DND-41 (cell line): ENCODE data around the gene TP53RK.

Source experiments
- ATAC-seq: fragments of 200-7000 bp; cut with Tn5 transposase; 3 replicates; pipeline ENCODE4 v1.9.1; 2021; ENCODE audit warnings: low read depth; ENCODE audit not compliant: insufficient read depth
- DNase-seq: peaks from one replicate; pipeline ENCODE4 v3.0.0-alpha.2; 2020
- H2AFZ ChIP-seq: 2 replicates; pipeline ENCODE4 v1.6.0; 2012; ENCODE audit warnings: low read depth, low read length
- H3K27ac ChIP-seq: 2 replicates; pipeline ENCODE4 v1.5.1; 2012; ENCODE audit warnings: low read length, inconsistent platforms
- H3K27me3 ChIP-seq: fragments of 200-600 bp; sonication (generic); 2 replicates; pipeline ENCODE4 v1.6.0; 2012; ENCODE audit warnings: low read length, mild to moderate bottlenecking, inconsistent platforms; ENCODE audit not compliant: insufficient read depth, poor library complexity
- H3K36me3 ChIP-seq: 2 replicates; pipeline ENCODE4 v1.5.1; 2012; ENCODE audit warnings: low read length, inconsistent platforms; ENCODE audit not compliant: insufficient read depth
- H3K4me1 ChIP-seq: 2 replicates; pipeline ENCODE4 v1.5.1; 2012; ENCODE audit warnings: mild to moderate bottlenecking, low read length; ENCODE audit not compliant: insufficient read depth
- H3K4me2 ChIP-seq: 2 replicates; pipeline ENCODE4 v1.6.0; 2012; ENCODE audit warnings: mild to moderate bottlenecking, moderate library complexity, low read length, inconsistent platforms; ENCODE audit not compliant: insufficient read depth
- H3K4me3 ChIP-seq, 2 experiments: fragments of 200-600 bp in 1 of 2; shearing (Covaris generic) in 1 of 2; 2 replicates each; pipeline ENCODE4 v1.5.1; 2012 to 2016; ENCODE audit warnings: inconsistent platforms in 2 of 2, low read length in 2 of 2, mild to moderate bottlenecking in 2 of 2, low read depth in 1 of 2, moderate library complexity in 1 of 2
- H3K79me2 ChIP-seq: 2 replicates; pipeline ENCODE4 v1.6.0; 2012; ENCODE audit warnings: low read length, inconsistent platforms; ENCODE audit not compliant: insufficient read depth
- H3K9ac ChIP-seq: 2 replicates; pipeline ENCODE4 v1.6.0; 2012; ENCODE audit warnings: low read depth, mild to moderate bottlenecking, inconsistent platforms, low read length, moderate library complexity
- H3K9me3 ChIP-seq: 2 replicates; pipeline ENCODE4 v1.5.1; 2012; ENCODE audit warnings: low read length, moderate library complexity, mild to moderate bottlenecking, inconsistent platforms; ENCODE audit not compliant: insufficient read depth, severe bottlenecking
- H4K20me1 ChIP-seq: 2 replicates; pipeline ENCODE4 v1.6.0; 2012; ENCODE audit warnings: low read length; ENCODE audit not compliant: insufficient read depth
- CTCF ChIP-seq: IDR thresholded peaks from 2 replicates; pipeline ENCODE4 v1.5.1; 2012; ENCODE audit warnings: borderline replicate concordance, low read length, moderate library complexity, mild to moderate bottlenecking; ENCODE audit not compliant: poor library complexity, severe bottlenecking; ENCODE audit errors: extremely low read depth
- EZH2 ChIP-seq: IDR thresholded peaks from 3 replicates; pipeline ENCODE4 v1.6.1; 2012; ENCODE audit warnings: borderline replicate concordance, low read depth, mild to moderate bottlenecking, moderate library complexity, low read length, inconsistent platforms; ENCODE audit not compliant: severe bottlenecking

The TP53RK gene

GRCh38 chr20:46712056-46712636 lies 22.9 kb upstream of the TP53RK start:
- no peaks in the 10 kb centered on the region for H3K27me3 ChIP-seq
- H3K27ac ChIP-seq, result no peak overlapping the region
- no peaks in the 10 kb centered on the region for H3K79me2 ChIP-seq
- no peaks in the 10 kb centered on the region for H3K9me3 ChIP-seq
- ATAC-seq, result no peak
- H3K36me3 ChIP-seq, result no peaks in the 10 kb centered on the region
- no peaks in the 10 kb centered on the region for H3K4me1 ChIP-seq
- no peak for TF ChIP-seq EZH2
- TF ChIP-seq CTCF, result no peak
- no peak overlapping the region for H3K4me2 ChIP-seq
- no peak overlapping the region for H3K9ac ChIP-seq
- DNase-seq, result no peak
- H3K4me3 ChIP-seq, result no peak overlapping the region
- H4K20me1 ChIP-seq, result no peaks in the 10 kb centered on the region
- H2AFZ ChIP-seq, result no peak overlapping the region

- Histone ChIP-seq H4K20me1 (no peaks in the 10 kb centered on the region), H3K4me1 (no peaks in the 10 kb centered on the region), H2AFZ (no peak overlapping the region), H3K9ac (no peak overlapping the region), H3K4me2 (no peak overlapping the region), H3K4me3 (no peak overlapping the region), H3K27ac (no peak overlapping the region), H3K9me3 (peaks cover 5% of the 10 kb centered on the region), H3K36me3 (no peaks in the 10 kb centered on the region), H3K27me3 (peaks cover under 1% of the 10 kb centered on the region), H3K79me2 (no peaks in the 10 kb centered on the region)
- TF ChIP-seq CTCF (no peak), EZH2 (no peak)
- DNase-seq, result no peak
- no peak for ATAC-seq
Observed at GRCh38 chr20:46710153-46710913, 21.1 kb upstream of the TP53RK start.

- Histone ChIP-seq H3K79me2 (no peaks in the 10 kb centered on the region), H3K9ac (no peak within 1 kb of the TSS), H3K27ac (no peak within 1 kb of the TSS), H4K20me1 (no peaks in the 10 kb centered on the region), H3K9me3 (peaks cover 7% of the 10 kb centered on the region), H3K4me3 (no peak within 1 kb of the TSS), H3K27me3 (peaks cover 3% of the 10 kb centered on the region), H3K36me3 (no peaks in the 10 kb centered on the region), H3K4me1 (no peaks in the 10 kb centered on the region), H3K4me2 (no peak within 1 kb of the TSS), H2AFZ (no peak within 1 kb of the TSS)
- ATAC-seq (no peak), DNase-seq (no peak)
- no peak for TF ChIP-seq CTCF
- no peak for TF ChIP-seq EZH2
Observed at GRCh38 chr20:46709459-46710152, 20.4 kb upstream of the TP53RK start, which contains the start of gene SLC2A10. Gene SLC2A10 (plus strand): TSS chr20:46709649. CDS start chr20:46709737, 88 bp downstream.
